ENCODE results near the gene TMEM134.

The TMEM134 gene

DNA sequence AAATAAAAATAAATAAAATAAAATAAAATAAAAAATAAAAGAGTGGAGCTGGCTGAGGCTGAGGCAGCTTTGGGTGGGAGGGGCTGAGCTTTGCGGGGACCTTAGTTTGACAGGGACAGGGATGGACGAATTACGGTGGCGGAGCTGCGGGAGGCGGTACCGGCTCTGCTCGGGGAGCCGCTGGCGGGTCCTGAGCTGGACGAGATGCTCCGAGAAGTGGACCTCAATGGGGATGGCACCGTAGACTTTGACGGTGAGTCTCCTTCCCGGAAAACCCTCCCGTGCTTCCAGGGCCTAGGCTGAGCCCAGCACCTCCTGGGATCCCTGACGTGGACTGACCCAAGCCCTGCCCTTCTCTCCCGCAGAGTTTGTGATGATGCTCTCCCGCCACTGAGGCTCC is 10.8 kb downstream of the TMEM134 start:
- DNase-seq (ENCODE audit: low read depth in 2 of 2), result no peak

DNA sequence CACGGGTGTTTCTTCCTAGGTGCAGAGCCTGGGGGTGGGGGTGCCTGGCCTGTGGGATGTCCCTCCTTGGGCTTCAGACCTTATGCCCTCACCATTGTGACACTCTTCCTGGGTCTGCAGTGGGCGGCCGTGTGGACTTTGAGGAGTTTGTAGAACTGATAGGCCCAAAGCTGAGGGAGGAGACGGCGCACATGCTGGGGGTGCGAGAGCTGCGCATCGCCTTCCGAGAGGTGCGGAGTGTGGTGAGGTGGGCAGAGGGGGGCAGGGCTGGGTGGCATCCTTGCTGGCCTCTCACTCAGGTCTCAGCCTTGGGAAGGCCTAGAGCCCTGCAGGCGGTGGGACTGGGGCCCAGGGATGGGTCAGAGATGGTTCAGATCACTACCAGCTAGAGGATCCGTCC is 11.6 kb downstream of the TMEM134 start:
- DNase-seq (ENCODE audit: low read depth in 2 of 2), result no peak

DNA sequence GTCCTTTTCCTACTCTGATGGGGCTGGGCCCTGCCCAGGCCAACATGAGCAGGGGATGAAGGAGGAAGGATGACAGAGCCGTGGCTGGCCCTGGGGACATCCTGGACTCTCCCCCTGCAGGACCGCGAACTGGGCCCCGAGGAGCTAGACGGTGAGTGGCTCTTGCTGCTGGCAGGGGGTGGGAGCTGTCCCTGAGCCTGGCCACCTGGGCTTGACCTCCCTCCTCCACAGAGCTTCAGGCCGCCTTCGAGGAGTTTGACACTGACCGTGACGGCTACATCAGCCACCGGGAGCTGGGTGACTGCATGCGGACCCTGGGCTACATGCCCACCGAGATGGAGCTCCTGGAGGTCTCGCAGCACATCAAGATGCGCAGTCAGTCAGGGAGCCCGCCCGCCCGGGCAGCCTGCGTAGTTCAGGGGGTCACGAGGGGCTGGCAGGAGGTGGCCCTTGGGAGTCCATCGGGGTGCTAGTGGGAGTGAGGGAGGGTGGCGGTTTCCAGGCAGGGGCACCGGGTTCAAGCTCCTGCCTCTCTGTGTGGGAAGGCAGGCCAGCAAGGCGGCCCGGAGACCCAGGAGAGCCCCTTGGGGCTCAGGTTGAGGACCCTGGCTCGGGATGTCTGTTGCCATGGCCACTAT is 12.9 kb downstream of the TMEM134 start:
- DNase-seq (ENCODE audit: low read depth in 2 of 2), result no peak

- no peak for DNase-seq (ENCODE audit: low read depth in 2 of 2)
Observed at GRCh38 chr11:67455054-67455453, 14.0 kb downstream of the TMEM134 start, which contains the start of gene CABP4. CABP4 (plus strand) TSS chr11:67455354; CDS start chr11:67455424, 70 bp downstream.

- no peak for DNase-seq (ENCODE audit: low read depth in 2 of 2)
Observed at GRCh38 chr11:67453816-67454732, 15.0 kb downstream of the TMEM134 start.

DNA sequence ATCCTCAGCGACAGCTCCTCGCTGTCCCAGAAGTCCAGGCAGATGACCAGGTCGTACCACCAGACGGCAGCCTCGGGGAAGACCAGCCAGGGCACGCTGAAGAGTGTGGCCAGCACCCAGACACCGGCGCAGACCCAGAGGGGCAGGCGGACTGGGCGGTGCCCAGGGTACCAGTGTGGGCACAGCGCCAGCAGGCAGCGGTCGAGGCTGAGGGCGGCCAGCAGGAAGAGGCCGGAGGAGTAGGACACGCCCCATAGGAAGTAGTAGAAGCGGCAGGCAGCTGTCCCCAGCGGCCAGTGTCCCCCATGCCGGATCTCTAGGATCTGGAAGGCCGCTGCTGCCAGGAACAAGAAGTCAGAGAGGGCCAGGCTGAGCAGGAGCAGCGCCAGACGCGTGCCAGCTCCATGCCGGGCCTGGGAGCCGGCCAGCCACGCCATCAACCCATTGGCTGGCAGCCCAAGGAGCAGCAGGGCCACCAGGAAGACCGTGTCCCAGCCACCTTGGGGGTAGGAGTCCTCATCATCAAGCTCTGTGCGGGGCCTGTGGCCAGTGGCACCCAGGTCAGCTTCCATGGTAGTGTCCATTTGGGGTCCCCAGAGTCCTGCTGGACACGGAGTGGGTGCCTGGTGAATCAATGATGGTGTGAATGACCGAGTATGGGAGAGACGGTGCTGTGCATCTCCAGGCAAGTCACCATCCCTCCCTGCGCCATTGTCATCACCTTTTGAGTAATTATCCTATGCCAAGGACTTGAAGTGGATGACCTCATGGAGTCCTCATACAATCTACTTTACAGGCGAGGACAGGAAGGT is 16.7 kb downstream of the TMEM134 start, which contains the start of gene GPR152:
Gene GPR152 (minus strand): TSS at position 589 of the 812 bp plus-strand sequence. CDS start 5 bp downstream, at position 584.
- no peak for DNase-seq (ENCODE audit: low read depth in 2 of 2)

DNA sequence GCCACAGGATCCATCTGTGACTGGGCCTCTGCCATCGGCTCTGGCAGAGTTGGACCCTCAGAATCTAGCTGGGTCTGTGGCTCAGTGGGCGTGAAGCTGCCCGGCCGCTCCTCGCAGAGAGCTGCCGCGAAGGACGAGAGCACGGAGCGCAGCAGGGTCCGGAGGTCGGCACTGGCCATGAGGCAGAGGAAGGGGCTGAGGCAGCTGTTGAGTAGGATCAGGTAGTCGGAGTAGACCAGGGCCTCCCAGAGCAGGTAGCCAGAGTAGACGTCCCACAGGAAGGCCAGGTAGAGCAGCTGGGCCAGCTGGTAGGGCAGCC is 17.4 kb downstream of the TMEM134 start:
- DNase-seq (ENCODE audit: low read depth in 2 of 2), result no peak

GRCh38 chr11:67450796-67451657 is 18.0 kb downstream of the TMEM134 start:
- DNase-seq (ENCODE audit: low read depth in 2 of 2), result no peak

GRCh38 chr11:67449116-67449844 is 19.8 kb downstream of the TMEM134 start:
- no peak for DNase-seq (ENCODE audit: low read depth in 2 of 2)

- DNase-seq (ENCODE audit: low read depth in 2 of 2), result no peak
Observed at GRCh38 chr11:67448220-67448609, 20.8 kb downstream of the TMEM134 start.

DNA sequence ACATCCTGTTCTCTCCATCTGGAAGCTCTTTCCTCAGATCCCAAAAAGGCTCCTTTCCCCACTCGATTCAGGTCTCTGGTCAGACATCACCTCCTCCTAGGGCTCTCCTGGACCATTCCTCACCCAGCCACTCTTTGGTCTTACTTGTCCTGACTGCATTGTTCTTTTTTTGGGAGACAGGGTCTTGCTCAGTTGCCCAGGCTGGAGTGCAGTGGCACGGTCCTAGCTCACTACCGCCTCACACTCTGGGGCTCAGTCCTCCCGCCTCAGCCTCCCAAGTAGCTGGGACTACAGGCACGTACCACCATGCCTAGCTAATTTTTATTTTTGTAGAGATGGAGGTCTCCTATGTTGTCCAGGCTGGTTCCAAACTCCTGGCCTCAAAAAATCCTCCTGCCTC is 23.5 kb downstream of the TMEM134 start:
- no peak for DNase-seq (ENCODE audit: low read depth in 2 of 2)

GRCh38 chr11:67442504-67443404 is 26.3 kb downstream of the TMEM134 start:
- no peak for DNase-seq (ENCODE audit: low read depth in 2 of 2)

DNA sequence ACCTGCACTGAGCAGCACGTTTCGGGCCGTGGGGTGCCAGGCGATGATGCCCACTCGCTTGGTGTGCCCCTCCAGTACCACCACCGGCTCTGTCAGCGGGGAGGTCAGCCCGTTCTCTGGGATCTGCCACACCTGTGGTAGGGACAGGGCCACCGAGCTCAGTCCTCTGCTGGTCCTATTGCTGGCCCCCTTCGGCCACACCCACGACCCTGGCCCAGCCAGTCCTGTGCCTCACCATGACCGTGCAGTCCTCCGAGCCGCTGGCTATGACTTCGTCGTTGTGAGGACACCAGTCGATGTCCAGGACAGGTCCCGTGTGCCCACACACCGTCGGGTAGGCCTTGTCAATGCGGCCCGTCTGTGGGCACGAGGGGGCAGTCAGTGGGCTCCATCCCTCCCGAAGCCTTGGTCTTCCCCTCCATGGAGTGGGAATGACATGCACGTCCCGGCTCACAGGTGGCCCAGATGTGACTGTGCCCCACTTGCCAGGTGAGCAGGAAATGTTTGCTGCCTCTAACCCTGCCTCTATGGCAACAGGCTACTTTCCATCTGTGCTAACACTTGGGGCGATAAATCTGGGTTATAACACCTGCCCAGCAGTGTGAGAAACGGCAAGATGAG is 27.2 kb downstream of the TMEM134 start:
- no peak for DNase-seq (ENCODE audit: low read depth in 2 of 2)

DNA sequence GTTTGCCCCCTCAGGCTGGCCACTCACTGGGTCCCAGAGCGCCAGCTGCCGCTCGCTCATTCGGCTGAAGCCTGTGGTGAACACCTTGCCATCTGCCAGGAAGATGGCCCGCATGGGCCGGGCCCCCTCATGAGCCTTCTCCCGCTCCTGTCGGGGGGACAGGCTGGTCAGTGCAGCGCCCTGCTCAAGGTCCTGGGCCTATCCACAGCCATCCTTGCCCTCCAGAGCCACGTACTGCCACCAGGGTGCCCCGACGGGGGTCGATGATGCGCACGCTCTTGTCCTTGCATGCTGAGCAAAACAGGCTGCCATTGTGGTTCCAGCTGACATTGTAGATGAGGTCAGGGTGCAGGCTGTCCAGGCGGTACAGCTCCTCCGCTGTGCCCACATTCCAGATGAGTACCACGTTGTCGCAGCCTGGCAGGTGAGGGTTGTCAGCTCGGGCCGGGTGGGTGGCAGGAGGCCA is 27.9 kb downstream of the TMEM134 start:
- DNase-seq (ENCODE audit: low read depth in 2 of 2), result no peak

DNA sequence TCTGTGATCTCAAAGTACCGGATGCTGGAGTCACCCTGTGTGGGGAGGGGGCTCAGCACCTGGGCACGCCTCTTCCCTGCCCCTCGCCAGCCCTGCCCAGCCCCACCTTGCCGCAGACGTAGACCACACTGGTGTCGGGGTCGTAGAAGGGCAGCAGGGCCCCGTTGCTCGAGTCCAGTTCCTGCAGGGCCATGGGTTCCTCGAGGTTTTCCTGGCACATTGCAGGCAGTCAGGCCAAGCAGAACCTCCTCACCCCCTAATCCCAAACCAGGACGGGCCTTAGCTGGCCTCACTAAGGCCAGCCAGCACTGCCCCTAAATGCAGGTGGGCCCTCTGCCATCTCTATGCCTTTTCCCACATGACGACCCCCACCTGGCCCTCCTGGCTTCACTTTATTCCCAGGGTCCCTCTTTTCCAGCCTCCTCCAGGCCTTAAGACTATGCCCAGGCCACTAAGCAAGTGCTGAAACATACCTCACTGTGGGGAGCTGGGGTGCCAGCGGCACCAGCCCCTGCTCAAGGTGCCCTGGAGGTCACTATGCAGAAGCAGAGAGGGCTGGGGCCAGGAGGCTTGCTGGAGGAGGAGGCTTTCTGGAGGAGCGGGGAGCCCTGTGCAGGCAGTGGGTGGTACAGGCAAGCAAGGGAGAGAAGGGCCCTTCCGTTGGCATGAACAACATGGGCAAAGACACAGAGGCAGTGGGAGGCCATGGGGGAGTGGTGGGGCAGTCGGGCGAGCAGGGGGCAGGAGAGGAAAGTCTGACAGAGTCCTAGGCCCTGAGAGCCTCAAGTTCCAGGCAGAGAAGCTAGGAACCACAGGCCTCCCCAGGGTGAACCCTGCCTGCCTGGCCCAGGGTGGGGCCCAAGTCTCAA is 28.6 kb downstream of the TMEM134 start:
- DNase-seq (ENCODE audit: low read depth in 2 of 2), result no peak

GRCh38 chr11:67439321-67440228 is 29.5 kb downstream of the TMEM134 start:
- DNase-seq (ENCODE audit: low read depth in 2 of 2), result no peak

All from fibroblast of skin of left quadriceps (primary cell).